RWPE2 (cell line): Measurements from ENCODE around the gene PROCA1.
A peak's percentile ranks its signal among the peaks of the same experiment; 100 is the strongest.

Experiments used
- ATAC-seq: fragments of 200-7000 bp; cut with Tn5 transposase; 3 replicates; pipeline ENCODE4 v1.9.1; 2021; ENCODE audit warnings: low read depth
- DNase-seq: peaks from one replicate; pipeline ENCODE4 v3.0.0-alpha.2; 2020; ENCODE audit warnings: low spot score
- H3K27ac ChIP-seq: fragments of 450-650 bp; 2 replicates; pipeline ENCODE4 v1.5.1; 2017; ENCODE audit warnings: mild to moderate bottlenecking; ENCODE audit not compliant: poor library complexity, severe bottlenecking
- H3K27me3 ChIP-seq: fragments of 250-450 bp; sonication (Bioruptor Pico); 2 replicates; pipeline ENCODE4 v1.5.1; 2021; ENCODE audit warnings: mild to moderate bottlenecking, moderate library complexity; ENCODE audit not compliant: insufficient read depth, poor library complexity, severe bottlenecking
- H3K36me3 ChIP-seq: fragments of 250-450 bp; sonication (Bioruptor Pico); 2 replicates; pipeline ENCODE4 v1.5.1; 2020; ENCODE audit warnings: low read depth, mild to moderate bottlenecking, moderate library complexity
- H3K4me1 ChIP-seq: fragments of 250-450 bp; sonication (Bioruptor Pico); 2 replicates; pipeline ENCODE4 v1.5.1; 2021; ENCODE audit warnings: mild to moderate bottlenecking, moderate library complexity; ENCODE audit not compliant: insufficient read depth, poor library complexity, severe bottlenecking
- H3K4me3 ChIP-seq: fragments of 250-450 bp; sonication (Bioruptor Pico); 2 replicates; pipeline ENCODE4 v1.5.1; 2021; ENCODE audit warnings: mild to moderate bottlenecking, moderate library complexity; ENCODE audit not compliant: severe bottlenecking
- H3K9me3 ChIP-seq: fragments of 250-450 bp; sonication (Bioruptor Pico); 2 replicates; pipeline ENCODE4 v1.5.1; 2021; ENCODE audit warnings: mild to moderate bottlenecking, moderate library complexity; ENCODE audit not compliant: severe bottlenecking
- TF ChIP-seq, protein P1 (sequence below): fragments of 450-650 bp; IDR thresholded peaks from one replicate; pipeline ENCODE4 v1.5.1; 2017; ENCODE audit warnings: mild to moderate bottlenecking, moderate library complexity; ENCODE audit not compliant: poor library complexity, severe bottlenecking

The PROCA1 gene

DNA sequence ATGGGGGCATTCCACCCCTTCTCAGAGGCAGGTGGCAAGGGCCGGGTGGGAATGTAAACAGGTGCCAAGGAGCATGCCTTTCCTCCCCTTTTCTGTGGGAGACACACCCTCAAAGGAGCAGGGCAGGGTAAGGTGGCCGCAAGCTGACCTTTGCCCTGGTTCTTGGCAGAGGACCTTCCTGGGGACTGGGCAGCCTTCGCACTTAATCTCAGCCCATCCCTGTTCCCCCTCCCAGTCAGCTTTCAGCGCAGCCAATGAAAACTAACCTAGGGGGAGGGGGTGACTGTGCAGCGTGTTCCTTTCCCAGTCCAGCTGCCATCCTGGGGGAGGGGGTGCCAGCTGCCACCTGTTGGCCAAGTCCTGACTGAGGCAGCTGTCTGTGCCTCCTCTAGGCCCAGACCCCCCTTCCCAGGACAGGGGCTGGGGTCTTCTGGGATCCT, 34.9 kb upstream of the PROCA1 start:
- peaks cover 68% of the 10 kb centered on the region for H3K36me3 ChIP-seq
- ATAC-seq, result no peak
- peak overlapping the region; percentile 65 for H3K4me3 ChIP-seq
- no peaks in the 10 kb centered on the region for H3K27me3 ChIP-seq
- TF ChIP-seq, protein P1, sequence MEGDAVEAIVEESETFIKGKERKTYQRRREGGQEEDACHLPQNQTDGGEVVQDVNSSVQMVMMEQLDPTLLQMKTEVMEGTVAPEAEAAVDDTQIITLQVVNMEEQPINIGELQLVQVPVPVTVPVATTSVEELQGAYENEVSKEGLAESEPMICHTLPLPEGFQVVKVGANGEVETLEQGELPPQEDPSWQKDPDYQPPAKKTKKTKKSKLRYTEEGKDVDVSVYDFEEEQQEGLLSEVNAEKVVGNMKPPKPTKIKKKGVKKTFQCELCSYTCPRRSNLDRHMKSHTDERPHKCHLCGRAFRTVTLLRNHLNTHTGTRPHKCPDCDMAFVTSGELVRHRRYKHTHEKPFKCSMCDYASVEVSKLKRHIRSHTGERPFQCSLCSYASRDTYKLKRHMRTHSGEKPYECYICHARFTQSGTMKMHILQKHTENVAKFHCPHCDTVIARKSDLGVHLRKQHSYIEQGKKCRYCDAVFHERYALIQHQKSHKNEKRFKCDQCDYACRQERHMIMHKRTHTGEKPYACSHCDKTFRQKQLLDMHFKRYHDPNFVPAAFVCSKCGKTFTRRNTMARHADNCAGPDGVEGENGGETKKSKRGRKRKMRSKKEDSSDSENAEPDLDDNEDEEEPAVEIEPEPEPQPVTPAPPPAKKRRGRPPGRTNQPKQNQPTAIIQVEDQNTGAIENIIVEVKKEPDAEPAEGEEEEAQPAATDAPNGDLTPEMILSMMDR, result no peak
- H3K4me1 ChIP-seq, result peaks cover 24% of the 10 kb centered on the region
- no peaks in the 10 kb centered on the region for H3K9me3 ChIP-seq
- no peak for DNase-seq
- H3K27ac ChIP-seq, result peak overlapping the region; percentile 95

GRCh38 chr17:28745786-28746411, 34.2 kb upstream of the PROCA1 start:
- ATAC-seq, result peak; percentile 57
- no peaks in the 10 kb centered on the region for H3K9me3 ChIP-seq
- H3K4me1 ChIP-seq, result peaks cover 24% of the 10 kb centered on the region

DNA sequence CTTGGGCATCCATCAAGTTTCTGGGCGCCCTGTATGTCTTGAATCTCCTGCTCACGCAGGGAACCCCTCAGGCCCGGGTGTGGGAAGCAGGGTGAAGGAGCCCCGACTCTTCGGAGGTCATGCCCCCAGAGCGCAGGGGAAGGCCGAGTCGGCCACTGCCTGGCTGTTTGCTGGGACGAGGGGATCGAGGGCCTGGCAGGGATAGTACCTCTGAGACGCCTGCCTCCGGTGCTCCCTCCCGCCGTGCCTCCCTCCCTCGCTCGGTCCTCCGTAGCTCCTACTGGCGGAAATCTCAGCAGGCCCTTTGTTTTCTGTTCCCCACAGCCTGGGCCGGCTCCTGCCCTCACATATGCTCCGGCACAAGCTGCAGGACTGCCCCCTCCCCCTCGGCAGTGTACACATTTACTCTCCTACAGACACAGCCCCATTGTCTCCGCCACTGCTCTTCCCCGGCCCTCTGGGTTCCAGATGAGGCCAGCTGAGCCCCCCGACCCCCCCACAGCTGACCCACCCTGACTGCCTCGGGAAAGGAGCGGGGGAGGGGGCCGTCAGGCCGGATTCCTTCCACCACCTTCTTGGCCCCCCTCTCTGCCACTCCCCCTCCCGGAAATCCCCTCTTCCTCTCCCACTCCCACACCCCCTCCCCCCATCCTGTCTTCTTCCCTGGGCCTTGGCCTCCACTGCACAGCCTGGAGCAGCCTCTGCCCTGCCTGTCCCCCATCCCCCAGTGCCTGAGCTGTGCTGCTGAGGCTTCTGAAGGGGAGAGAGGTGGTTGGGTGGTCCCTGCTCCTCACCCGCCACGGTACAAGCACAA, 33.5 kb upstream of the PROCA1 start:
- Histone ChIP-seq H3K4me1 (peaks cover 24% of the 10 kb centered on the region), H3K9me3 (no peaks in the 10 kb centered on the region), H3K36me3 (peaks cover 56% of the 10 kb centered on the region), H3K4me3 (peak overlapping the region; percentile 65), H3K27me3 (no peaks in the 10 kb centered on the region), H3K27ac (peak overlapping the region; percentile 95)
- ATAC-seq, result no peak
- DNase-seq, result no peak
- TF ChIP-seq, protein P1, result no peak

More at GRCh38 chr17:28745786-28746411, 34.2 kb upstream of the PROCA1 start:
- peak; percentile 95 for DNase-seq
- TF ChIP-seq, protein P1, result no peak
- peaks cover 63% of the 10 kb centered on the region for H3K36me3 ChIP-seq
- peak overlapping the region; percentile 95 for H3K27ac ChIP-seq
- H3K27me3 ChIP-seq, result no peaks in the 10 kb centered on the region
- peak overlapping the region; percentile 65 for H3K4me3 ChIP-seq

- TF ChIP-seq, protein P1, result no peak
- Histone ChIP-seq H3K4me1 (peaks cover 24% of the 10 kb centered on the region), H3K36me3 (peaks cover 48% of the 10 kb centered on the region), H3K27ac (peak overlapping the region; percentile 95), H3K27me3 (no peaks in the 10 kb centered on the region), H3K4me3 (peak overlapping the region; percentile 65), H3K9me3 (no peaks in the 10 kb centered on the region)
- DNase-seq, result no peak
- ATAC-seq, result no peak
These were observed 32.6 kb upstream of the PROCA1 start for GRCh38 chr17:28744104-28744971.
